HTR-8/SVneo (cell line): ENCODE data around the gene CCIN.
"Not testable (repeated sequence)": the region's sequence is repeated elsewhere in the genome, so short reads cannot be mapped to it uniquely, and the experiment has no call there.

Experiments used
- DNase-seq: peaks from one replicate; pipeline ENCODE4 v3.0.0; 2011; ENCODE audit warnings: low spot score, mixed read lengths; ENCODE audit not compliant: insufficient read length
- FAIRE-seq: peaks from 2 replicates; lab custom pipeline; 2011; peaks lifted over from hg19 to GRCh38; lab: Jason Lieb, UNC

The CCIN gene

DNA sequence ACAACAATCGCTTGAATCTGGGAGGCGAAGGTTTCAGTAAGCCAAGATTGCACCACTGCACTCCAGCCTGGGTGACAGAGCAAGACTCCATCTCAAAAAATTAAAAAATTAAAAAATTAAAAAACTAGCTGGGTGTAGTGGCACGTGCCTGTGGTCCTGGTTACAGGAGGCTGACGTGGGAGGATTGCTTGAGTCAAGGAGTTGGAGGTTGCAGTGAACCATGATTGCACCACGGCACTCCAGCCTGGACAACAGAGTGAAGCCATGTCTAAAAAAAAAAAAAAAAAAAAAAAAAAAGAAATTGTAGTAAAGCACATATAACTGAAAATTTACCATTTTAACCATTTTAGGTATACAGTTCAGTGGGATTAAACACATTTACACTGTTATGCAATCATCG lies 13.1 kb upstream of the CCIN start:
- DNase-seq (no peak), FAIRE-seq (no peak)

- DNase-seq (no peak), FAIRE-seq (no peak)
These were observed 11.1 kb upstream of the CCIN start for GRCh38 chr9:36158122-36158521.

DNA sequence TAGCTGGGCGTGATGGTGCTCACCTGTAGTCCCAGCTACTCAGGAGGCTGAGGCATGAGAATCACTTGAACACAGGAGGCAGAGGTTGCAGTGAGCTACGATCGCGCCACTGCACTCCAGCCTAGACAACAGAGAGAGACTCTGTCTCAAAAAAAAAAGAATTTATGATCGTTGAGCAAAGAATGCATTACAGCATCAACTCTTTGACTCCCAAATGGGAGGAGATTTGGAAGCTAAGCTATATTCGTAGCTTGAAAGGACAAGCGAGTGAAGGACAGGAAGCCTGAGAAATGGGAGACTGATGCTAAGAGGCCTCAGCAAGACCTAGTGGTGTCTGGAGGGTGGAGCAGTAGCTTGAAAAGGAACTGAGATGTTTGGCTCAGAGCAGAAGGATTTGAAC lies 10.3 kb upstream of the CCIN start:
- DNase-seq (no peak), FAIRE-seq (no peak)

DNA sequence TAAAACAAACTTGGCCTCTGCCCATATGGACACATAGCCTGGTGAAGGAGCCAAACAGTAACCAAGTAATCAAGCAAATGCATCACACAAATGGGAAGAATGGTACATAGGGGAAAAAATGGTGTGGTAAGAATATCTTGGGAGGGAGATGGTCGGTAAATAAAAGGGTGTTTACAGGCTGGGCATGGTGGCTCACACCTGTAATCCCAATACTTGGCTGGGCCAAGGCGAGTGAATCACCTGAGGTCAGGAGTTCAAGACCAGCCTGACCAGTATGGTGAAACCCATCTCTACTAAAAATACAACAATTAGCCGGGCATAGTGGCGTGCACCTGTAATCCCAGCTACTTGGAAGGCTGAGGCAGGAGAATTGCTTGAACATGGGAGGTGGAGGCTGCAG lies 9.7 kb upstream of the CCIN start:
- DNase-seq, FAIRE-seq: not testable (repeated sequence)

DNA sequence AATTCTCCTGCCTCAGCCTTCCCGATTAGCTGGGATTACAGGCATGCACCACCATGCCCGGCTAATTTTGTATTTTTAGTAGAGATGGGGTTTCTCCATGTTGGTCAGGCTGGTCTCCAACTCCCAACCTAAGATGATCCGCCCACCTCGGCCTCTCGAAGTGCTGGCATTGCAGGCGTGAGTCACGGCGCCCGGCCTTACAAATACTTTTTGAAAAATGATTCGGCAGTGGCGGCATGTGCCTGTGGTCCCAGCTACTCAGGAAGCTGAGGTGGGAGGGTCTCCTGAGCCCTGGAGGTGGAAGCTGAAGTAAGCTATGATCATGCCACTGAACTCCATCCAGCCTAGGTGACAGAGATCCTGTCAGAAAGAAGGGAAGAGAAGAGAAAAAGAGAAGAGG lies 9.1 kb upstream of the CCIN start:
- not testable (repeated sequence) for FAIRE-seq, DNase-seq

- DNase-seq = no peak
- no peak for FAIRE-seq
These were observed 8.0 kb upstream of the CCIN start for GRCh38 chr9:36161187-36161586.

GRCh38 chr9:36162211-36162738 lies 6.9 kb upstream of the CCIN start:
- DNase-seq = no peak
- no peak for FAIRE-seq

DNA sequence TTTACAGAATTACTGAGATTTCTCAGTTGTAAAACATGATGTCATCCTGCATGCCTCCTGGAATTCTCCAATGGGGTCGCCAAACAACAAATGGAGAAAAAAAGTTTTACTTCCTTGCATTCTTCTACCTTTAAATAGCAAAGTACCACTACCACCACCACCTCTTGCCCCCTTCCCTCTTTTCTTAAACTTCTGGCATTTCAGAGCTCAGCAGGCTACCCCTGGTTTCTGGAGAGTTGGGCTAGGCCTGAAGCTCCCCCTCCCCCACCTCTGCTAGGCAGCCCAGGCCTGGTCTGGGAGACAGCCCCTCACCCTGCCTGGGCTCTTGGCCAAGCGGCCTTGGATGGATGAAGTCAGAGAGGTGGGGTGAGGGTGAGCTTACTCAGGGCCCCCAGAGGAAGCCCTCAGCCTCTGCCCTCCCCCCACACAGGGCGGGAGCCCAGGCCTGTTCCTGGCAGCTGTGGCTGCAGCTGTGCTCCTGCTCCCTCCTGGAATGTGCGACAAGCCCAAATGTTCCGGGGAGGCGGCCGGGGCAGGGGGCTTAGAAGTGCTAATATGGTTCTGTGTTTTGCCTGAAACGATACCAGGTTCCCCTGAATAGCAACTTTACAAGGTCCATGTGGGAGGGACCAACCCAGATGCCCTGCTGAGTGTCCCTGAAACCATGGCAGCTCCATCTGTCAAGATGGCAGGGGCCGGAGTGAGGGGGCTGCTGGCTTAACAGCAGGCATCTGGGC lies 6.0 kb upstream of the CCIN start:
- FAIRE-seq (peak; percentile 20), DNase-seq (no peak)

- FAIRE-seq = no peak
These were observed 5.4 kb upstream of the CCIN start for GRCh38 chr9:36163786-36164170.

GRCh38 chr9:36164372-36164771 lies 4.8 kb upstream of the CCIN start:
- no peak for DNase-seq
- no peak for FAIRE-seq

More at GRCh38 chr9:36163786-36164170, 5.4 kb upstream of the CCIN start:
- no peak for DNase-seq

DNA sequence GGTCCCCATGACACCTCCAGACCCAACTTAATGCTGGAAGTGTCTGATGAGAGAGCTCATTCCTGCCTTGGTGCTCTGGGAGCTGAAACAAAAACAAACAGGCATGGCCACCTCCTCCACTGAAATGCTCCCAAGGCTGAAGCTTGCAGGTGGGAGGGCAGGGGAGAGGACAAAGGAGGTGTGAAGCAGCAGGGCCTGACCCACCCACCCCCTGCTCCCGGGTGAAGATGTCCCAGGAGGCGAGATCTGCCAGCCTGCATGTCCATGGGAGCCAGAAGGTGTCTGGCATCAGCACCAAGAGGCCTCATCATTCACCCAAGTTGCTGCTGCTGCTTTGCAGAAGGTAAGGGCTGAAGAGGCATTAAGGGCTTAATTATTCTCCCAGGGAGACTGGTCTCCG lies 4.2 kb upstream of the CCIN start:
- no peak for DNase-seq
- no peak for FAIRE-seq

DNA sequence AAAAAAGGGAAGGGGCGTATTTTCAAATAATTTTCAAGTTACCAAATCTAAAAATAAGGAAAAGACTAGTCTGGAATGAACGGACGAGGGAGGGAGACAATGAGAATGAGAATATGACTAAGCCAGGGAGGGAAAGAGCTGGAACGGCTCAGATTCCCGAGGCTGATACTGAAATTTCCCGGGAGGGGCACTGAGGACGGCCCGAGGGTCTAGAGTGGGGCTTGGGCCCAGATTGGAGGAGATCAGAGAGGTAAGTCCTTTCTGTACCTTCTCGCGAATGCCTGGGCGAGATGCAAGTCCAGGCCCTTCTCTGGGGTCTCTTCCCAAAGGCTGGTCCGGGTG lies 3.4 kb upstream of the CCIN start:
- DNase-seq (no peak), FAIRE-seq (no peak)

DNA sequence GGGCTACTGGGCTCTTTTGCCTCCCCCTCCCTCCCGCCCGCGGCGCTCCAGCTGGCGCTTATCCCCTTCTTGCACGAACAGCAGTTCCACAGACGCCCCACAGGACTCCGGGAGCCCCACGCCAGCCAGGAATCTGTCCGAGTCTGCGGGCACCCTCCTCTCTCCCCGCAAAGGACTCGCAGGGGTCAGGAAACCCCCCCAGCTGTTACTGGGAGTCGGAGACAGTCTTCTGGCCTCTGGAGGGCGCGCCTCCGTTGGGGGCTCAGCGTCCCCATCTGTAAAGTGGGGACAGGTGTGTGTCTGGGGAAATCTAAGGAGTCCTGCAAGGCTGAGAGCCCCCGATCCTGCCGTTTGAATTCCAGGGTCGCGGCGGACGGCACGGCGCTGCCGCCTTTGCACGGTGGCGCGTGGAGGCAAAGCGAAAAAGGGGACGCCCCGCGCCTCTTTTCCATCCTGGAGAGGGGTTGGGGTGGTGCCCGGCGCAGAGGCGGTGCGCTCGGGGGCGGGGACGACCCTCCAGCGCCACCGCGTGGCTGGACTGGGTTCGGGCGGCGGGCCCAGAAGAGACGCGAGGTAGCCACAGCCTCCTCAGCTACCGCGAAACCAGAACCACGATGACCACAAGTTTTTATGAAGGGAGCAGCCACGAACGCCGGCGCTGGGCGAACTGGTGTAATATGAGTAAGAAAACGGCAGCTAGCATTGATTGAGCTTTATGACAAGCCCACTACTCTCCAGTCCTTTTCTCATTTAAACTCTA lies 2.8 kb upstream of the CCIN start:
- FAIRE-seq (peak; percentile 93), DNase-seq (peak; percentile 87)

DNA sequence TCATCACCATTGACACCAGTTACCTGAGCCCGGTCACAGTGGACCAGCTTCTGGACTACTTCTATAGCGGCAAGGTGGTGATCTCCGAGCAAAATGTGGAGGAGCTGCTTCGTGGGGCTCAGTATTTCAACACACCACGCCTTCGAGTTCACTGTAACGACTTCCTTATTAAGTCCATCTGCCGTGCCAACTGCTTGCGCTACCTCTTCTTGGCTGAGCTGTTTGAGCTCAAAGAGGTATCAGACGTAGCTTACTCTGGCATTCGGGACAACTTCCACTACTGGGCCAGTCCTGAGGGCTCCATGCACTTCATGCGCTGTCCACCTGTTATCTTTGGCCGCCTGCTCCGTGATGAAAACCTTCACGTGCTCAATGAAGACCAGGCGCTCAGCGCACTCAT lies 520 bp downstream of the CCIN start:
- no peak for FAIRE-seq
- DNase-seq = no peak

- no peak for FAIRE-seq
These were observed 1.3 kb downstream of the CCIN start for GRCh38 chr9:36170531-36170930.

GRCh38 chr9:36173861-36174260 lies 4.7 kb downstream of the CCIN start:
- DNase-seq = no peak
- FAIRE-seq = no peak

More at GRCh38 chr9:36170531-36170930, 1.3 kb downstream of the CCIN start:
- DNase-seq = no peak

DNA sequence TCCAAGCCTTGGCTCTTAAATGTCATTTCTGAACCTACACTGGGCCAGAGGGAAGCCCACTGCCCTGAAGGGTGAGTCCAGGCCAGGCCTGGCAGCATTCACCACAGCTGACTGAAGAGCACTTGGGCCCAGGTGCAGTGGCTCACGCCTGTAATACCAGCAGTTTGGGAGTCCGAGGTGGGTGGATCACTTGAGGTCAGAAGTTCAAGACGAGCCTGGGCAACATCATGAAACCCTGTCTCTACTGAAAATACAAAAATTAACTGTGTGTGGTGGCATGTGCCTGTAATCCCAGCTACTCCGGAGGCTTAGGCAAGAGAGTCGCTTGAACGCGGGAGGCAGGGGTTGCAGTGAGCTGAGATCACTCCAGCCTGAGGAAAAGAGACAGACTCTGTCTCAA lies 5.1 kb downstream of the CCIN start:
- DNase-seq = no peak
- FAIRE-seq = no peak

DNA sequence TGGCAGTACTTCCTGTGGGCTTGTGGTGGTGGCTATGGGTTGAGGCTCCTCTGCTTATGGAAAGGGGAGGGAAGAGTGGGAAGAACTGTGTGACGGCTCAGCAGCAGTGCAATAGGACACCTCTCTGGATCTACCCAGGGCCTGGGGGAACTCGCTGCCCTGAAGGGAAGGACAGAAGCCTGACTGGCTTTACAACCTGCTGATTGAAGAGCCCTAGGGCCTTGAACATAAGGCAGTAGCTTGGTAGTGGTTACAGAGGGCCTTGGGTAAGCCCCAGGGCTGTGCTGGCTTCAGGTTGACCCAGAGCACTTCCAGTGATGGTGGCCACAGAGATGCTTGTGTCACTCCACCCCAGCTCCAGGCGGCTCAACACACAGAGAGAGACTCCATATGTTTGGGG lies 5.5 kb downstream of the CCIN start:
- FAIRE-seq (no peak), DNase-seq (no peak)

GRCh38 chr9:36175209-36175608 lies 6.0 kb downstream of the CCIN start:
- DNase-seq, FAIRE-seq: not testable (repeated sequence)

DNA sequence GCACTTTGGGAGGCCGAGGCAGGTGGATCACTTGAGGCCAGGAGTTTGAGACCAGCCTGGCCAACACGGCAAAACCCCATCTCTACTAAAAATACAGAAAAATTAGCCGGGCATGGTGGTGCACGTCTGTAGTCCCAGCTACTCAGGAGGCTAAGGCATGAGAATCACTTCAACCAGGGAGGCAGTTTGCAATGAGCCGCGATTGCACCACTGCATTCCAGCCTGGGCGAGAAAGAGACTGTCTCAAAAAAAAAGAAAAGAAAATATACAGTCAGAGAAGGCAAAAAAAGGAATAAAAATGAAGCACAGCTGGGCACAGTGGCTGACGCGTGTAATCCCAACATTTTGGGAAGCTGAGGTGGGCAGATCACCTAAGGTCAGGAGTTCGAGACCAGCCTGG lies 7.3 kb downstream of the CCIN start:
- not testable (repeated sequence) for FAIRE-seq, DNase-seq

- FAIRE-seq = no peak
- no peak for DNase-seq
These were observed 8.4 kb downstream of the CCIN start for GRCh38 chr9:36177571-36177970.
